ENCODE measurements around the gene DMD. TPM values are rescaled to one million over a fixed set of nuclear protein-coding genes. Genes with fewer than 3 reads are reported as not detected.

The DMD gene
- total and polyA plus RNA-seq, 2 donors (not counting 1 experiment from before 2014, with no cell fraction given) = 5.1 to 7.2 TPM

- no peak for TF ChIP-seq CTCF (conservative IDR thresholded peaks at IDR 0.05 in 1 of 2, IDR thresholded peaks at IDR 0.05 in 1 of 2; ENCODE audit: low read depth in 1 of 2, low read length in 2 of 2)
- no peak for TF ChIP-seq EZH2 (IDR thresholded peaks at IDR 0.05; ENCODE audit: low read length, missing control alignments)
- Histone ChIP-seq H3K27me3 (ENCODE audit: control insufficient read depth, insufficient read depth, low read length) (no peaks in the 10 kb centered on the region), H4K20me1 (ENCODE audit: control insufficient read depth, extremely low read depth, insufficient read depth, low read length) (no peaks in the 10 kb centered on the region), H3K36me3 (ENCODE audit: control insufficient read depth, insufficient read depth, low read length) (no peaks in the 10 kb centered on the region), H3K27ac (ENCODE audit: insufficient read depth, low read length) (no peak overlapping the region), H3K9me3 (ENCODE audit: control insufficient read depth, insufficient read depth, low read depth, low read length) (no peaks in the 10 kb centered on the region), H3K79me2 (ENCODE audit: control insufficient read depth, insufficient read depth, low read length) (no peaks in the 10 kb centered on the region), H3K9ac (ENCODE audit: insufficient read depth, low read length) (no peak overlapping the region), H2AFZ (ENCODE audit: low read length) (no peak overlapping the region), H3K4me3 (replicated peaks in 1 of 4; ENCODE audit: control extremely low read depth in 1 of 4, insufficient read depth in 1 of 4, low read depth in 3 of 4, low read length in 4 of 4) (no peak overlapping the region), H3K4me1 (ENCODE audit: control insufficient read depth, extremely low read depth, insufficient read depth, low read length) (no peaks in the 10 kb centered on the region), H3K4me2 (ENCODE audit: extremely low read depth, insufficient read depth, low read length) (no peak overlapping the region)
- no peak for DNase-seq (ENCODE audit: low read depth in 2 of 2)
Observed at GRCh38 chrX:33087411-33087810, 123.9 kb downstream of the DMD start.

GRCh38 chrX:33086886-33087285 is 124.5 kb downstream of the DMD start:
- H3K4me3 ChIP-seq (replicated peaks in 1 of 4; ENCODE audit: control extremely low read depth in 1 of 4, insufficient read depth in 1 of 4, low read depth in 3 of 4, low read length in 4 of 4) = no peak overlapping the region

GRCh38 chrX:33082371-33082770 is 129.0 kb downstream of the DMD start:
- H3K36me3 ChIP-seq (ENCODE audit: control insufficient read depth, insufficient read depth, low read length) = no peaks in the 10 kb centered on the region
- H3K9me3 ChIP-seq (ENCODE audit: control insufficient read depth, insufficient read depth, low read depth, low read length) = no peaks in the 10 kb centered on the region
- no peak overlapping the region for H2AFZ ChIP-seq (ENCODE audit: low read length)
- no peaks in the 10 kb centered on the region for H3K27me3 ChIP-seq (ENCODE audit: control insufficient read depth, insufficient read depth, low read length)
- H3K4me1 ChIP-seq (ENCODE audit: control insufficient read depth, extremely low read depth, insufficient read depth, low read length) = no peaks in the 10 kb centered on the region
- no peak overlapping the region for H3K9ac ChIP-seq (ENCODE audit: insufficient read depth, low read length)
- no peak overlapping the region for H3K4me2 ChIP-seq (ENCODE audit: extremely low read depth, insufficient read depth, low read length)
- H3K4me3 ChIP-seq (replicated peaks in 1 of 4; ENCODE audit: control extremely low read depth in 1 of 4, insufficient read depth in 1 of 4, low read depth in 3 of 4, low read length in 4 of 4) = no peak overlapping the region
- TF ChIP-seq EZH2 (IDR thresholded peaks at IDR 0.05; ENCODE audit: low read length, missing control alignments) = no peak
- no peak for TF ChIP-seq CTCF (conservative IDR thresholded peaks at IDR 0.05 in 1 of 2, IDR thresholded peaks at IDR 0.05 in 1 of 2; ENCODE audit: low read depth in 1 of 2, low read length in 2 of 2)
- no peaks in the 10 kb centered on the region for H3K79me2 ChIP-seq (ENCODE audit: control insufficient read depth, insufficient read depth, low read length)
- no peak for DNase-seq (ENCODE audit: low read depth in 2 of 2)
- no peak overlapping the region for H3K27ac ChIP-seq (ENCODE audit: insufficient read depth, low read length)
- H4K20me1 ChIP-seq (ENCODE audit: control insufficient read depth, extremely low read depth, insufficient read depth, low read length) = no peaks in the 10 kb centered on the region

More at GRCh38 chrX:33086886-33087285, 124.5 kb downstream of the DMD start:
- TF ChIP-seq CTCF (conservative IDR thresholded peaks at IDR 0.05 in 1 of 2, IDR thresholded peaks at IDR 0.05 in 1 of 2; ENCODE audit: low read depth in 1 of 2, low read length in 2 of 2) = no peak
- no peaks in the 10 kb centered on the region for H3K4me1 ChIP-seq (ENCODE audit: control insufficient read depth, extremely low read depth, insufficient read depth, low read length)
- no peaks in the 10 kb centered on the region for H3K36me3 ChIP-seq (ENCODE audit: control insufficient read depth, insufficient read depth, low read length)
- no peak overlapping the region for H3K4me2 ChIP-seq (ENCODE audit: extremely low read depth, insufficient read depth, low read length)
- no peak for DNase-seq (ENCODE audit: low read depth in 2 of 2)
- no peaks in the 10 kb centered on the region for H3K27me3 ChIP-seq (ENCODE audit: control insufficient read depth, insufficient read depth, low read length)
- H3K9me3 ChIP-seq (ENCODE audit: control insufficient read depth, insufficient read depth, low read depth, low read length) = no peaks in the 10 kb centered on the region
- H4K20me1 ChIP-seq (ENCODE audit: control insufficient read depth, extremely low read depth, insufficient read depth, low read length) = no peaks in the 10 kb centered on the region
- H3K27ac ChIP-seq (ENCODE audit: insufficient read depth, low read length) = no peak overlapping the region
- no peak overlapping the region for H2AFZ ChIP-seq (ENCODE audit: low read length)
- H3K79me2 ChIP-seq (ENCODE audit: control insufficient read depth, insufficient read depth, low read length) = no peaks in the 10 kb centered on the region
- H3K9ac ChIP-seq (ENCODE audit: insufficient read depth, low read length) = no peak overlapping the region
